Measurements from ENCODE around the gene RFT1. TPM values are rescaled to one million over a fixed set of nuclear protein-coding genes. Genes with fewer than 3 reads are reported as not detected.

The RFT1 gene
- total RNA-seq, 4 donors from 2014 or later: 13.1 to 38.2 (median 16.5) TPM

DNA sequence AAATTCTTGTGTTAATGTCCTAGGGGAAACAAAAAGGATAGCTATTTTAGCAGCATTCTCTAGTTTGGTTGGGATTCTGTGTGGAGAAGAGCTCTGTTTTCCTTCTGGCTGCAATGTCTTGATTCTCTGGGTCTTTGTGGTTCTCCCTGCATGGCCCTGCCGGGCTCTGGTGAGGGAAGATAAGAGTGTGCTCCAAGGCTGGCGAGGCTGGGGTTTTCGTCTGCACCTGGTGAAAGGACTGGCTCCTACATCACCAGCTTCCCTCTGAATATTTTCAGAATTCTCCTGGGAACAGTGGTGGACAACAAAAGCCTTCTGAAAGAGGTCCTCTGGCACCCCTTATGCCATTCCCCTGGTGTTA lies 46.3 kb downstream of the RFT1 start:
- Histone ChIP-seq H3K4me1 (no peaks in the 10 kb centered on the region), H3K36me3 (no peaks in the 10 kb centered on the region), H3K4me3 (no peak overlapping the region), H3K27ac (no peak overlapping the region), H3K27me3 (no peaks in the 10 kb centered on the region), H3K9me3 (no peaks in the 10 kb centered on the region)
- no peak for TF ChIP-seq POLR2A (IDR thresholded peaks at IDR 0.05)
- intact Hi-C loops (cut with DNase I; ENCODE audit: low total_unique reads): no loop called here
- no peak for DNase-seq

DNA sequence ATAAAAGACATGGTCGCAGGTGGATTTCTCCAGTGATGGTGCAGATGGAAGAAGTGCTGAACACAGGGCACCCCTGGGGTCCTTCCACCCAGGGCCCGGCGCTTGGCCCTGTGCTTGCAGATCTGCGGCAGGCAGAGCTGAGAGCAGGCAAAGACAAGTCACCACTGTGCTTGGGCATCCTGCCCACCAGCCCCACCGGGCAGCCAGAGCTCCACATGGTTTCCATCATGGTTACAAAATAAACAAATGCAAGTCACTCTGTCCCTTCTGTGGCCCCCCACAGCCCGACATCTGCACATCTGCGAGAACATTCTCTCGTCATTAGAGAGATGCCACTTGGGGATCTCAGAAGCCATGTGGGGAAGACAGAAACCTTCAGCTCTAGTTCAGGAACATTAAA lies 46.7 kb downstream of the RFT1 start:
- no peaks in the 10 kb centered on the region for H3K36me3 ChIP-seq
- intact Hi-C loops (cut with DNase I; ENCODE audit: low total_unique reads): no loop called here
- no peaks in the 10 kb centered on the region for H3K4me1 ChIP-seq
- no peak for DNase-seq
- TF ChIP-seq, protein P1, sequence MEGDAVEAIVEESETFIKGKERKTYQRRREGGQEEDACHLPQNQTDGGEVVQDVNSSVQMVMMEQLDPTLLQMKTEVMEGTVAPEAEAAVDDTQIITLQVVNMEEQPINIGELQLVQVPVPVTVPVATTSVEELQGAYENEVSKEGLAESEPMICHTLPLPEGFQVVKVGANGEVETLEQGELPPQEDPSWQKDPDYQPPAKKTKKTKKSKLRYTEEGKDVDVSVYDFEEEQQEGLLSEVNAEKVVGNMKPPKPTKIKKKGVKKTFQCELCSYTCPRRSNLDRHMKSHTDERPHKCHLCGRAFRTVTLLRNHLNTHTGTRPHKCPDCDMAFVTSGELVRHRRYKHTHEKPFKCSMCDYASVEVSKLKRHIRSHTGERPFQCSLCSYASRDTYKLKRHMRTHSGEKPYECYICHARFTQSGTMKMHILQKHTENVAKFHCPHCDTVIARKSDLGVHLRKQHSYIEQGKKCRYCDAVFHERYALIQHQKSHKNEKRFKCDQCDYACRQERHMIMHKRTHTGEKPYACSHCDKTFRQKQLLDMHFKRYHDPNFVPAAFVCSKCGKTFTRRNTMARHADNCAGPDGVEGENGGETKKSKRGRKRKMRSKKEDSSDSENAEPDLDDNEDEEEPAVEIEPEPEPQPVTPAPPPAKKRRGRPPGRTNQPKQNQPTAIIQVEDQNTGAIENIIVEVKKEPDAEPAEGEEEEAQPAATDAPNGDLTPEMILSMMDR (IDR thresholded peaks at IDR 0.05): no peak
- no peak for TF ChIP-seq POLR2A (IDR thresholded peaks at IDR 0.05)
- no peaks in the 10 kb centered on the region for H3K27me3 ChIP-seq
- no peaks in the 10 kb centered on the region for H3K9me3 ChIP-seq
- no peak overlapping the region for H3K27ac ChIP-seq
- no peak overlapping the region for H3K4me3 ChIP-seq

DNA sequence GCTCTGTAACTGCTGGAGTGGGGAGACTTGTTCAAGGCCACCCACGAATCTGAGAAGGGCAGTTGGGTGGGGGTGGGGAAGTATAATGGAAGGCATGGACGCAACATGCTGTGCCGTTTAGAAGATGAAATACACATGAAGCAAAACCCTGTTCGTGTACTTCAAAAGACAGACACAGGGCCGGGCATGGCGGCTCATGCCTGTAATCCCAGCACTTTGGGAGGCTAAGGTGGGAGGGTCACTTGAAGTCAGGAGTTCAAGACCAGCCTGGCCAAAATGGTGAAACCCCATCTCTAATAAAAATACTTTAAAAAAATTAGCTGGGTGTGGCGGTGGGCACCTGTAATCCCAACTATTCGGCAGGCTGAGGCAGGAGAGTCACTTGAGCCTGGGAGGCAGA lies 47.5 kb downstream of the RFT1 start:
- peak in 1 of 2 donors; percentile 4 for DNase-seq
- no peaks in the 10 kb centered on the region for H3K36me3 ChIP-seq
- no peak overlapping the region for H3K27ac ChIP-seq
- intact Hi-C loops (cut with DNase I; ENCODE audit: low total_unique reads): no loop called here
- no peaks in the 10 kb centered on the region for H3K9me3 ChIP-seq
- no peaks in the 10 kb centered on the region for H3K4me1 ChIP-seq
- no peaks in the 10 kb centered on the region for H3K27me3 ChIP-seq
- H3K4me3 ChIP-seq: no peak overlapping the region
- TF ChIP-seq, protein P1 (IDR thresholded peaks at IDR 0.05): no peak
- no peak for TF ChIP-seq POLR2A (IDR thresholded peaks at IDR 0.05)

DNA sequence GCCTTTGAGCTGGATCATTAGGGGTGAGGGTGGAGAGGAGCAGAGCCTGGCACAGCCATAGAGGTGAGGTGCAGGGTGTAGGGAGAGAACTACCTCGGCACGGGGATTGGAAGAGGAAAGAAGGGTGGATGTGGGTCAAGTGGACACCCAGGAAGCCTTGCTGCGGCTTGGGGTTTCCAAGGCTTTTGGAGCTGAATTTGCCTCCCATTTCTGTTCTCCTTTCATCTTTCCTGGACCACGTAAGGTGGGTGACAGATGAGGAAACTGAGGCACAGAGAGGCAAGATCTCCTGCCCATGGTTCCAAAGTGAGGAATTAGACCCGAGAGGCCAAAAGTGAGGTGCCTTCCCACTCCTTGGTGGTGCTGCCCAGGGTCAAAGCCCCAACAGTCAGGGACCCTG lies 48.9 kb downstream of the RFT1 start:
- intact Hi-C loops (cut with DNase I; ENCODE audit: low total_unique reads): no loop called here
- H3K4me3 ChIP-seq: no peak overlapping the region
- no peaks in the 10 kb centered on the region for H3K9me3 ChIP-seq
- no peak for DNase-seq
- no peak overlapping the region for H3K27ac ChIP-seq
- TF ChIP-seq, protein P1 (IDR thresholded peaks at IDR 0.05): no peak
- TF ChIP-seq POLR2A (IDR thresholded peaks at IDR 0.05): no peak
- no peaks in the 10 kb centered on the region for H3K4me1 ChIP-seq
- no peaks in the 10 kb centered on the region for H3K36me3 ChIP-seq
- no peaks in the 10 kb centered on the region for H3K27me3 ChIP-seq

DNA sequence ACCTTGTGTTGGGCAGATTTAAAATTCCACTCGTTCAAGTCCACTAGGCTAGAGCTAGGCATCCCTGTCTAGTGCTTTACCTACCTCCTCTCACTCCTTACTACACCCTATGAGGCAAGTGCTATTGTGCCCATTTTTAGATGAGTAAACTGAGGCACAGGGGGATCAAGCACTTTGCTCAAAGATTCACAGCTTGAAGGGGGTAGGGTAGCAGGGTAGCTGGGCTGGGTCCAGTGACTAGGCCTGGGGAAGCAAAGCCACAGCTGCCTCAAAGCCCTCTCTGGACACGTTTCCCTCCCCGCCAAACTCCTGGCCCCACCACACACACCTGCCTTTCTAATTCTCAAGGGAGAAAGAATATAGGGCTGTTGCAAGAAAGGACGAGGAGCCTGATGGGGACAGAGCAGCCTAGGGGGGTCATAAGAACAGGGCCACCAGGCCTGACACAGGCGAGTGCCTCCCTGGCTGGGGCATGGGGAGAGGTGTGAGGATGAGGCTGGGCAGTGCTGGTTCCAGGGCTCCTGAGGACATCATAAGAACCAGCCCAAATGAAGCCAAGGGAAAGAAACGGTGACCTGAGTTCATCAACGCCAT lies 49.5 kb downstream of the RFT1 start:
- no peaks in the 10 kb centered on the region for H3K4me1 ChIP-seq
- H3K4me3 ChIP-seq: no peak overlapping the region
- H3K36me3 ChIP-seq: no peaks in the 10 kb centered on the region
- no peaks in the 10 kb centered on the region for H3K9me3 ChIP-seq
- intact Hi-C loops (cut with DNase I; ENCODE audit: low total_unique reads): no loop called here
- DNase-seq: peak in 1 of 2 donors; percentile 6
- TF ChIP-seq, protein P1 (IDR thresholded peaks at IDR 0.05): no peak
- TF ChIP-seq POLR2A (IDR thresholded peaks at IDR 0.05): no peak
- H3K27ac ChIP-seq: no peak overlapping the region
- H3K27me3 ChIP-seq: no peaks in the 10 kb centered on the region

Measured in uterus (tissue), 4 donors.